HG03521 (cell line): ENCODE measurements around the gene PDE2A.

Experiments
- ATAC-seq: cut with Tn5 transposase; IDR thresholded peaks from one replicate; pipeline ENCODE4 v1.9.1; 2021; ENCODE audit warnings: mild to moderate bottlenecking, moderate library complexity; ENCODE audit not compliant: unreplicated experiment

The PDE2A gene

DNA sequence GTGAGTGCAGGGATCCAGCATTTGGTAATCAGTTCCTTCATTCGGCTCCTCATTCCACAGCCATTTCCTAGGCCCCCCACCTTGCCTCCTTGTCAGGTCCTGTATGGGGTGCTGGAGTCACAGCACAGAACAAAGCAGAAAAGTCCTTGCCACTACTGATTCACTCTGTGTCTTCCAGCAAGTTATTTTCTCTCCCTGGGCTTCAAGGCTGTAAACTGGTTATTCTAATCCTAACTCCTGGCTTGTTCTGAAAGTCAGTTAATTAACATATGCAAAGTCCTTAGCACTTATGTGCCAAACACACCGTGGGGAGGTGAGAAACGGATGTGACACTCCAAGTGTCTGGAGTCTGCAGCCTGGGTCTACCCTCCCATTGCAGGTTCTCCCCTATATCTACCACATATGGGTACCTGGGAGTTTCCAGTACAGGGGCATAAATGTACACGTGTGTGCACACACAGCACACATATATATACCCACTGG is 30.6 kb upstream of the PDE2A start:
- no peak for ATAC-seq

DNA sequence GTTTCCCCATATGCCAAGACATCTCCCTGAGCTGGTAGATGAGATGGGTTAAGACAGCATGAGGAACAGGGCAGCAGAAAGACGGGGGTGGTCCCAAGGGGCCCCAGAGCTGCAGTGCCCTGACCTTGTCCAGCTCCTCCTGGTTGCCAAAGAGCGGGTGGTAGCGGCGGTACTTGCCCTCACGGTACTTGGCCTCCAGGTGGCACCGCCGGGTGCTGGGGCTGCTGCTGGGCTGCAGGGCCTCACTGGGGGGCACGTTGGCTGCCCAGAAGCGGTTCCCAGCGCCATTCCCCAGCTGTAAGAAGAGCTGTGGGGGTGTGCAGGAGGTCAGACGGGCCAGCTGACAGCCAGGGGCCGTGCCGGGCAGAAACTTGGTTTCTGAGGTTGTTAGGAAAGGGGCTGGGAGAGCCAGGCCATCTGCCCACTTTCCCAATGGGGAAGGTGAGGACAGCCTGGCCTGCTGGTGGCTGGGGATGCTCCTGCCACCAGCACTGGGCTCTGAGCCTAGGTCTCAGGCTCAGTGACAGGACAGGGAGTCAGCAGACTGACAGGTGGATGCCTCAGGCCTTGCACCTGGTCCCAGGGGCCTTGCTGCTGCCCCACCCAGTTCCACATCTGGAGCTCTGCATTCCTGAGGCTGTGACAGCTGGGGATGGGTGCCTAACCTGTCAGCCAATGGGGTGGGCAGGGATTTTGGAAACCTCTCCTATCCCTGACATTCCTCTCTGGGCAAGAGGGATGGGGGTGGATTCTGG is 30.0 kb upstream of the PDE2A start:
- ATAC-seq: no peak

- ATAC-seq: no peak
Observed at GRCh38 chr11:72703267-72704008, 29.2 kb upstream of the PDE2A start.

DNA sequence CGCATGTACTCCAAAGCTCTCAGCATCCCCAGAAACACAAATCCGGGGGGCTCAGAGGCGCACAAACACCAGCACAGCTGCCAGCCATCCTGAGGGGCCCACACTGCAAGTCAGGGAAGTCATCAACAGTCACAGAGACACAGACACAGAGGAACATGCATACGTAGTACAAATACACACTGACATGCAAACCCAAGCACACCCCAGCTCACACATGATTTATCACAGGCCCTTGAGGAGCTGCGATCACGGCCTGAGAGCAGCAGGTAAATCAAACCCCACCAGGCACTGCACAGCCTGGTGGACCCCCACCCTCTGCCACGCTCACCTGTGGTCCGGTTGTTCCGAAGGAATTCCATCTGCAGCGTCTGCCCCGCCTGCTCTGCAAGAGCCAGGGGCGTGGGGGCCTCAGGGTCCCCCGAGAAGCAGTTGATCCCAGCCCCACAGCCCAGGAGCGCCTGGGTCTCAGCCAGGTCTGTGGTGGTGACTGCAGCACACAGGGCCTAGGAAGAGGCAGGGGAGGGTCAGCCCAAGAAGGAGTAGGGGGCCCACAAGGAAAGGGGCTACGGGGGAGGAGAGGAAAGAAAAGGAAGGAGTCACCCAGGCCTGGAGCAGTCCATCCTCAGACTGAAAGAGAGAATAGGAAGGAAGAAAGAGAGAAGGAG is 28.5 kb upstream of the PDE2A start:
- ATAC-seq: no peak

- ATAC-seq: no peak
Observed at GRCh38 chr11:72702096-72702495, 27.9 kb upstream of the PDE2A start.

DNA sequence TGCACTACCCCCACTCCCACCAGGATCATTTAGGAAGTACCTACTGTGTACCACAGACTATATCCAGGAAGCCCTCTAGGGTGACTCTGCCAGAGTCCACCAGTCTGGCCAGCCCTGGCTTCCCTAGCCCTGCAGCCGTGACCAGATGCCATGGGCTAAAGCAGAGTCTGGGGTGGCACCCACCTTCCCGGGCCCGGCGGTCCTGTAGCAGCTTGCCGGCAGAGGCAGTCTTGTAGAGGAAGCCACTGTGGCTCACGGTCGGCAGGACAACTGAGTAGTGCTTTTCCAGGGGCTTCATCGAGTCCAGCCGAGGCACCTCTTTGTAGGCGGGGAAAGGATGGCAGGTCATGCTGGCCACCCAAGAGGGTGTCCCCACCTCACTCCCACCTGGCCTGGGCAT is 27.2 kb upstream of the PDE2A start:
- ATAC-seq: no peak

DNA sequence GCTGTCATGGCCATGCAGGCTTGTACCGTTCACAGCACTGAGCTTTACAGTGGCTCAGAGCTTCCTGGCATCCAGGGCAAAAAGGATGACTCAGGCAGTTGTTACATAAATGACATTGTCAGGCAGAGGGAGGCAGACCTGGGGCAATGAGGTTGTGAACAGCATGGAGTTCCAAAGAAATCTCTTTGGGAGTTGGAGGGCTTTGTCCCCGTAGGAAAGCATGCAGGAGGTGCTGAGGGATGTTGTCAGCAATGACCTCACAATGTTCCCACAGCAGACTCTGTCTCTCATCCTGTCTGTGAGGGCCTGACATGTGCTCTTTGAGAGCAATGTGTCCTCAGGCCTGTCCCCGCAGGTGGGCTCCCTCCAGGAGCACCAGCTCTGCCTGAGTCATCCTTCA is 25.9 kb upstream of the PDE2A start:
- ATAC-seq: no peak

GRCh38 chr11:72697814-72698213 is 23.6 kb upstream of the PDE2A start:
- no peak for ATAC-seq

DNA sequence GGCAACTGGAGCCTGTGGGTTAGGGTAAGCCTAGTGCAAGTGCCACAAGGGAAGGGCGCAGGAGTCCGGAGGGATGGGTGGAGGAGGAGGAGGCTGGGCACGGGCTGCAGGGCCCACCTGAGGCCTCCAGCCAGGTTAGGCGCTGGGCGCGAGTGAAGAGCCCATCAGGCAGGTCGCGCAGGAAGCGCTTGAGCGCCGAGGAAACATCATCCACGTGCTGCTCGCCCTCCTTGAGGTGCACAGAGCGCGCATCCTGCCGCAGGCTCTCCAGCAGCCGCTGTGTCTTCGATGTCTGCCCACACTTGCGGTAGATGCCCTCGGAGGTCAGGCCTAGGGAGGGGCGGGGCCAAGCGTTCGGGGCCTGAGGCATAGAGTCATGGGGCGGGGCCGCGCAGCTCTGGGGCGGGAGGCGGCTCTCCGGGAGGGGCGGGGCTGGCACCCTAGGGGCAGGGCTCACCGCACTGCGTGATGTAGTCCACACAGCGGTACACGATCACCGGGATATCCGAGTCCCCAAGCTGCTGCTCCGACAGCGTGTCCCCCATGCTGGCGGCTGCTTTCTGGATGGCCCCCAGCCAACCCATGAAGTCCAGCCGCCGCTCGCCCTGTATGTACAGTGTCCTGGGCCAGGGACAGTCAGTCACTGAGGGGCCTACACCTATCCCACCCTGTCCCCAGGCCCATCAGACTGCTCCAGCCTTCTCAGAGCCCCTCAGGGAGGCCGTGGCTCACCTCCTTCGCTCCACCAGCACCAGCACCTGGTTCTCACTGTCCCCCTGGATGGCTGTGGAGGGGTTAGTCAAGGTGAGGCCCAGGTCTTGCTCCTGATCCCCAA is 22.9 kb upstream of the PDE2A start:
- ATAC-seq: no peak

GRCh38 chr11:72695354-72695753 is 21.1 kb upstream of the PDE2A start:
- ATAC-seq: no peak

- no peak for ATAC-seq
Observed at GRCh38 chr11:72693271-72693968, 19.2 kb upstream of the PDE2A start.

GRCh38 chr11:72692498-72693237 is 18.4 kb upstream of the PDE2A start:
- no peak for ATAC-seq

DNA sequence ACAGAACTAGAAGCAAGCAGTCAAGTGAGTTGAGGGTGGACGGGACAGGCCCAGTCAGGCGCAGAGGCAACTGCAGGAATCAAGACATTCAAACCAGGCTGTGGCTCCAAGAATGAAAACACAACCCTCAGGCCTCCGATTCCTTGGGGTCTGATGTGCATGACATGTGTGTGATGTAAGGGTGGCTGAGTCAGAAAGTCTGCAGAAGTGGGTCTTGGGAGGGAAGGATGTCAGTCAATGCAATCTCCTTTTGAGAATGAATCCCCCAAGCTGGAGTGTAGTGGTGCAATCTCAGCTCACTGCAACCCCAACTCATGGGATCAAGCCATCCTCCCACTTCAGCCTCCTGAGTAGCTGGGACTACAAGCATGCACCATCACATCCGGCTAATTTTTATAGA is 15.9 kb upstream of the PDE2A start:
- ATAC-seq: no peak

GRCh38 chr11:72688929-72689328 is 14.7 kb upstream of the PDE2A start:
- no peak for ATAC-seq

- no peak for ATAC-seq
Observed at GRCh38 chr11:72688486-72688885, 14.3 kb upstream of the PDE2A start.

DNA sequence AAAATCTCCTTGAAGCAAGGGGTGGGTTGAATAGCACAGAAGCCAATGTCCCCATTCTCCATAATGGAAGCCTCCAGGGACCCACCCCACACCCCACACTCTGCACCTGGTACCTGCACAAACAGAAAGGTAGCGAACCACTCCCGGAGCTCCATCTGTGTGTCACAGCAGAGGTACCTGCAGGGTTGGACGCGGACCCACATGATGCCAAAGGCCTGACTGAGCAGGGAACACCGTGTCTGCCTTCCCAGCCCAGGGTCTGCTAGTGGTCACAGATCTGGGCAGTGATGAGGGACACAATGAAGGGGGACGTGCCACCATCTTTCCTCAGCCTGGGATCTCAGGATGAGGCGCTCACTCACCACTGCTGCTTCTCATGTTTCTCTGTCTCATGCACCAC is 13.1 kb upstream of the PDE2A start:
- no peak for ATAC-seq

GRCh38 chr11:72686639-72687220 is 12.5 kb upstream of the PDE2A start:
- no peak for ATAC-seq

DNA sequence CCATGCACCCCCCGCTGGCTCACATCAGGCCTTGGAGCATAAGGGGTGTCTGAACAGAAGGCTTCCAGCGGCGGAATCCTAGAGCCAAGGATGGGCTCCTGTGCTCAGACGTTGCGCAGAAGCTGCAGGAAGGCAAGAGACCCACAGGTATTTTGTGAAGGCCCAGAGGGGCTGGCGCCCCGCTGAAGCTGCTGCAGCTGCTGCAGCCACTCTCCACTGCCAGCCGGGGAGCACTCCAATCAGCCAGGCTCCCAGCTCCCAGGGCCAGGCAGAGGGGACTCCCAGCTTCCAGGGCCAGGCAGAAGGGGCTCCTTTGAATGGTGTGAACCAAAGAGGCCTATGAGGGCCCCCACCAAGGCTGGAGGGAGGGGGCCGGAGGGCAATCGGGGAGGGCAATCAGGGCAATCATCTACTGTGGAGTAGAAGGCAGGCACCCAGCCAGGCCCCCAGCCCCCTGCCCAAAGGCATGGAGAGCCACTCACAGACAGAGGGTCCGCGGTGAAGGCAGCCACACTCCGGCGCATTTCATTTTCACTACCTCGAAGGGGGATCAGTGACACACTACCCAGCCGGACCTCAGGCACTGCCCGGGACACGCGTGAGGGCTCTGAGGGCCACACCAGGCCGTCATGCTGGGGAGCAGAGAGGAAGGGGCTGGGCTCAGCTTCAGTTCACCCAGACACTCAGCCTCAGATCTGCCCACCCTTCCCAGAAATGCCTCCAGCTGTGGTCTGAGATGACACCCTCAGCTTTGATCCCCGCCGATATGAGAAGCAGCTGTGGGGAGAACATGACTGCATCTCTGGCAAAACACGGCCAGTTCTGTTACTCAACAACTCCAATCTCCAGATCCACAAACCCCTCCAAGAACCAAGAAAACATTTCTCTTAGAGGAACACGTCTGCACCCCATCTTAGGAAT is 11.6 kb upstream of the PDE2A start:
- no peak for ATAC-seq
